ENCODE measurements around the gene LYVE1.

- no peak for TF ChIP-seq EZH2 (optimal IDR thresholded peaks at IDR 0.05; ENCODE audit: low read depth, low read length)
- no peak for TF ChIP-seq CTCF (IDR thresholded peaks at IDR 0.05; ENCODE audit: low read length)
Measured at GRCh38 chr11:10539339-10539738, 29.1 kb downstream of the LYVE1 start.

All from MM.1S (cell line).